HCT116 (cell line): Measurements from ENCODE around the gene LGI1. TPM values are rescaled to one million over a fixed set of nuclear protein-coding genes. Genes with fewer than 3 reads are reported as not detected.

Experiments used
- ATAC-seq: fragments of 200-7000 bp; cut with Tn5 transposase; 2 replicates; pipeline ENCODE4 v1.9.1; 2020; ENCODE audit warnings: mild to moderate bottlenecking, moderate library complexity
- BruUV-seq: library from RNA; stranded (reverse); fragments of 400-500 nt; replicated peaks from 2 replicates; lab custom pipeline; 2021; lab: Mats Ljungman, UMichigan
- CTCF ChIA-PET: fragments of 300-600 bp; sonication (Branson Sonifier 250); formaldehyde crosslinking; loops from one replicate; lab custom pipeline; 2021; ENCODE audit warnings: antibody characterized with exemption; lab: Charles Lee
- POLR2A ChIA-PET: fragments of 300-600, 350-600 bp; sonication (Branson Sonifier 250); formaldehyde crosslinking; loops from one replicate; lab custom pipeline; 2021; ENCODE audit warnings: antibody characterized with exemption; lab: Charles Lee
- RAD21 ChIA-PET, 2 experiments: fragments of 300-600 bp; sonication (Branson Sonifier 250); formaldehyde crosslinking; loops; one replicate each; lab custom pipeline; 2023; ENCODE audit warnings: low total read pairs in 2 of 2; ENCODE audit not compliant: uncharacterized antibody in 2 of 2, unreplicated experiment in 2 of 2, low non-redundant PET in 1 of 2; lab: Charles Lee
- DNase-seq: peaks from one replicate; pipeline ENCODE4 v3.0.0-alpha.2; 2010; ENCODE audit warnings: low read depth, low spot score
- H2AFZ ChIP-seq: fragments of 200-600 bp; shearing (Covaris generic), sonication (generic); 2 replicates; pipeline ENCODE4 v1.6.1; 2017; ENCODE audit warnings: low read depth, mixed run types, mixed read lengths, antibody characterized with exemption, low read length; ENCODE audit not compliant: poor library complexity, severe bottlenecking
- H3K27ac ChIP-seq: 2 replicates; pipeline ENCODE4 v1.5.1; 2012; ENCODE audit warnings: low read depth, low read length
- H3K27me3 ChIP-seq: fragments of 200-600 bp; sonication (generic); 2 replicates; pipeline ENCODE4 v1.6.1; 2016; ENCODE audit warnings: mixed run types, low read length, mixed read lengths; ENCODE audit not compliant: insufficient read depth
- H3K36me3 ChIP-seq, 2 experiments: fragments of 200-500 bp in 1 of 2; fragments of 200-600 bp in 1 of 2; sonication (Bioruptor generic) in 1 of 2; sonication (generic) in 1 of 2; 2 replicates each; pipeline versions ENCODE4 v1.5.1 to v1.6.1; 2014 to 2016; ENCODE audit warnings: low read length in 2 of 2, inconsistent platforms in 1 of 2, mixed read lengths in 1 of 2, mixed run types in 1 of 2; ENCODE audit not compliant: insufficient read depth in 2 of 2, control insufficient read depth in 1 of 2
- H3K4me1 ChIP-seq, 2 experiments: fragments of 200-600 bp in 1 of 2; sonication (generic) in 1 of 2; 2 replicates each; pipeline versions ENCODE4 v1.5.1 to v1.6.1; 2012 to 2017; ENCODE audit warnings: low read length in 2 of 2, inconsistent platforms in 1 of 2, mild to moderate bottlenecking in 1 of 2, mixed read lengths in 1 of 2, mixed run types in 1 of 2, moderate library complexity in 1 of 2; ENCODE audit not compliant: insufficient read depth in 2 of 2, control insufficient read depth in 1 of 2
- H3K4me2 ChIP-seq: fragments of 200-600 bp; sonication (generic); 2 replicates; pipeline ENCODE4 v1.6.1; 2017; ENCODE audit warnings: mixed run types, low read length, mixed read lengths
- H3K4me3 ChIP-seq, 2 experiments: fragments of 200-600 bp in 1 of 2; sonication (generic) in 1 of 2; replicated peaks in 1 of 2; 2 replicates each; pipeline ENCODE4 v1.5.1; 2011 to 2016; ENCODE audit warnings: low read length in 2 of 2, control low read depth in 1 of 2, low read depth in 1 of 2, mild to moderate bottlenecking in 1 of 2, mixed read lengths in 1 of 2, mixed run types in 1 of 2
- H3K79me2 ChIP-seq: fragments of 200-600 bp; sonication (generic); 2 replicates; pipeline ENCODE4 v1.6.1; 2017; ENCODE audit warnings: mild to moderate bottlenecking, mixed run types, low read length, moderate library complexity, mixed read lengths; ENCODE audit not compliant: insufficient read depth
- H3K9ac ChIP-seq: fragments of 200-600 bp; sonication (generic); 2 replicates; pipeline ENCODE4 v1.6.1; 2016; ENCODE audit warnings: low read length, mixed read lengths
- H3K9me2 ChIP-seq: fragments of 200-600 bp; sonication (generic), shearing (Covaris generic); 2 replicates; pipeline ENCODE4 v1.6.1; 2017; ENCODE audit warnings: mixed run types, mild to moderate bottlenecking, moderate library complexity; ENCODE audit not compliant: insufficient read depth
- H3K9me3 ChIP-seq, 2 experiments: fragments of 200-500 bp in 1 of 2; fragments of 200-600 bp in 1 of 2; sonication (Bioruptor generic) in 1 of 2; sonication (generic) in 1 of 2; 2 replicates each; pipeline ENCODE4 v1.6.1; 2014 to 2017; ENCODE audit warnings: low read length in 2 of 2, mixed read lengths in 2 of 2, inconsistent platforms in 1 of 2, low read depth in 1 of 2, mild to moderate bottlenecking in 1 of 2, mixed run types in 1 of 2, moderate library complexity in 1 of 2; ENCODE audit not compliant: control insufficient read depth in 1 of 2, insufficient read depth in 1 of 2
- H4K20me1 ChIP-seq: fragments of 200-600 bp; sonication (generic), shearing (Covaris generic); 2 replicates; pipeline ENCODE4 v1.6.1; 2017; ENCODE audit warnings: mixed run types, mild to moderate bottlenecking, moderate library complexity; ENCODE audit not compliant: insufficient read depth
- ATF3 ChIP-seq: IDR thresholded peaks from 2 replicates; pipeline ENCODE4 v1.6.1; 2012
- CBX3 ChIP-seq: IDR thresholded peaks from 2 replicates; pipeline ENCODE4 v1.6.1; 2012; ENCODE audit warnings: low read depth
- CTCF ChIP-seq, 3 experiments: fragments of 200-600 bp in 1 of 3; sonication (generic) in 1 of 3; IDR thresholded peaks in 2 of 3; conservative IDR thresholded peaks in 1 of 3; 2 replicates each; pipeline ENCODE4 v1.5.1; 2012 to 2017; ENCODE audit warnings: low read depth in 2 of 3, low read length in 2 of 3, antibody characterized with exemption in 1 of 3, borderline replicate concordance in 1 of 3, control low read depth in 1 of 3, mild to moderate bottlenecking in 1 of 3, mixed read lengths in 1 of 3, mixed run types in 1 of 3, moderate library complexity in 1 of 3; ENCODE audit not compliant: insufficient read depth in 1 of 3
- EGR1 ChIP-seq: IDR thresholded peaks from 2 replicates; pipeline ENCODE4 v1.6.1; 2012; ENCODE audit warnings: low read depth
- EZH2 ChIP-seq: fragments of 200-600 bp; sonication (generic); IDR thresholded peaks from 2 replicates; pipeline ENCODE4 v1.6.1; 2017; ENCODE audit warnings: antibody characterized with exemption, mixed run types
- EZH2phosphoT487 ChIP-seq: fragments of 200-600 bp; IDR thresholded peaks from 2 replicates; pipeline ENCODE4 v1.6.1; 2018; ENCODE audit warnings: antibody characterized with exemption, borderline replicate concordance
- FOSL1 ChIP-seq: IDR thresholded peaks from 2 replicates; pipeline ENCODE4 v1.6.1; 2012; ENCODE audit warnings: low read depth
- JUND ChIP-seq: IDR thresholded peaks from 2 replicates; pipeline ENCODE4 v1.6.1; 2012
- MAX ChIP-seq: IDR thresholded peaks from 2 replicates; pipeline ENCODE4 v1.6.1; 2012
- RAD21 ChIP-seq: IDR thresholded peaks from 2 replicates; pipeline ENCODE4 v1.6.1; 2012; ENCODE audit warnings: low read depth, mild to moderate bottlenecking
- SIN3A ChIP-seq: IDR thresholded peaks from 2 replicates; pipeline ENCODE4 v1.6.1; 2012; ENCODE audit warnings: low read depth
- SP1 ChIP-seq: IDR thresholded peaks from 2 replicates; pipeline ENCODE4 v1.6.1; 2012; ENCODE audit warnings: low read depth
- YY1 ChIP-seq: IDR thresholded peaks from 2 replicates; pipeline ENCODE4 v1.6.1; 2011; ENCODE audit warnings: low read length, low read depth, moderate library complexity, mild to moderate bottlenecking; ENCODE audit not compliant: insufficient replicate concordance; ENCODE audit errors: extremely low read depth
- ZFX ChIP-seq: fragments of 450-650 bp; IDR thresholded peaks from 2 replicates; pipeline ENCODE4 v1.6.1; 2017
- ZNF274 ChIP-seq: fragments of 200-500 bp; sonication (Bioruptor generic); IDR thresholded peaks from 2 replicates; pipeline ENCODE4 v1.6.1; 2014; ENCODE audit warnings: mild to moderate bottlenecking, low read depth, low read length, inconsistent platforms
- intact Hi-C: fragments of 100-400 bp; cut with micrococcal nuclease; formaldehyde crosslinking; loops from 2 replicates; pipeline ENCODE4 v1.10.0; 2022
- total RNA-seq: library from RNA; stranded (reverse); gene quantifications from one replicate; pipeline ENCODE4 v1.2.1, GENCODE V29; 2021; ENCODE audit not compliant: unreplicated experiment

The LGI1 gene
- total RNA-seq, 1 experiment from 2014 or later: not detected

GRCh38 chr10:93746844-93747284, 10.9 kb upstream of the LGI1 start:
- no peaks in the 10 kb centered on the region for H3K27me3 ChIP-seq
- no peak for TF ChIP-seq SIN3A
- TF ChIP-seq RAD21: peak; percentile 66
- peak; percentile 71; the same call in 1 of the 2 replicates for TF ChIP-seq CBX3
- TF ChIP-seq CTCF (IDR thresholded peaks at IDR 0.05 in 2 of 3, conservative IDR thresholded peaks at IDR 0.05 in 1 of 3; ENCODE audit: borderline replicate concordance in 1 of 3, insufficient read depth in 1 of 3, low read depth in 2 of 3, low read length in 2 of 3): peak; percentile 72 to 77 (median 76); a peak in 5 of 6 replicates
- TF ChIP-seq ATF3: peak; percentile 60; the same call in 1 of the 2 replicates
- TF ChIP-seq EGR1: no peak
- peak; percentile 59 for TF ChIP-seq MAX
- no peak for TF ChIP-seq EZH2phosphoT487
- no peak; the same call in 1 of the 2 replicates for TF ChIP-seq JUND
- peak; percentile 43; the same call in 1 of the 2 replicates for TF ChIP-seq FOSL1
- TF ChIP-seq EZH2: no peak
- no peak for TF ChIP-seq ZFX
- no peak for TF ChIP-seq YY1
- peak; percentile 43; the same call in 1 of the 2 replicates for TF ChIP-seq SP1
- no peak for TF ChIP-seq ZNF274
- no peaks in the 10 kb centered on the region for H3K9me2 ChIP-seq
- BruUV-seq: no TSS peak
- intact Hi-C loops: no loop called here
- no peaks in the 10 kb centered on the region for H4K20me1 ChIP-seq
- CTCF ChIA-PET: interaction anchor here (0.9 to 4.6 kb wide), 6 partner anchors 21 to 113 kb away, joined by 3 to 92 read pairs (median 6); no protein-coding TSS in a partner anchor
- no peaks in the 10 kb centered on the region for H3K36me3 ChIP-seq
- H3K4me1 ChIP-seq: peaks cover 0 to 21% of the 10 kb centered on the region in 2 experiments; a peak in 2 of 4 replicates
- H3K79me2 ChIP-seq: no peaks in the 10 kb centered on the region
- H3K9me3 ChIP-seq: no peaks in the 10 kb centered on the region
- POLR2A ChIA-PET: no interaction called here
- H2AFZ ChIP-seq: peak overlapping the region; percentile 92
- peak; percentile 70 for DNase-seq
- peak overlapping the region; percentile 43 for H3K4me2 ChIP-seq
- H3K27ac ChIP-seq: 0 out of 2 replicates have a peak overlapping the region, but pooled peaks have one; percentile 8
- RAD21 ChIA-PET: interaction anchor here (0.6 to 1.1 kb wide), 3 partner anchors 69 to 192 kb away, joined by 3 to 5 read pairs (median 3); no protein-coding TSS in a partner anchor
- H3K9ac ChIP-seq: no peak overlapping the region
- peak overlapping the region in 1 of 2 experiments; percentile 12; a peak in 1 of 4 replicates for H3K4me3 ChIP-seq
- ATAC-seq: peak; percentile 94
